Measurements from ENCODE around the gene ALX4. TPM values are rescaled to one million over a fixed set of nuclear protein-coding genes. Genes with fewer than 3 reads are reported as not detected.

Gene ALX4
- total RNA-seq, 3 donors from 2014 or later (not counting 1 experiment from before 2014, with no cell fraction given), result not detected

GRCh38 chr11:44280257-44280656, 29.7 kb downstream of the ALX4 start:
- no peak overlapping the region for H3K27ac ChIP-seq (ENCODE audit: low read length)
- intact Hi-C loops (cut with micrococcal nuclease), result no loop called here
- Mint-ChIP-seq H3K27ac (no peak overlapping the region), H3K4me1 (no peaks in the 10 kb centered on the region), H3K27me3 (ENCODE audit: low read depth in 2 of 2) (peaks cover 2 to 6% of the 10 kb centered on the region in 2 donors), H3K9me3 (no peaks in the 10 kb centered on the region), H3K4me3 (no peak overlapping the region), H3K36me3 (no peaks in the 10 kb centered on the region)
- H3K27me3 ChIP-seq (ENCODE audit: control insufficient read depth, insufficient read depth, low read length), result no peaks in the 10 kb centered on the region
- no peaks in the 10 kb centered on the region for H3K9me3 ChIP-seq (ENCODE audit: control insufficient read depth, insufficient read depth, low read length)
- no peak for TF ChIP-seq CTCF (IDR thresholded peaks at IDR 0.05)
- no peaks in the 10 kb centered on the region for H3K4me1 ChIP-seq (ENCODE audit: control insufficient read depth, insufficient read depth, low read length)
- H3K36me3 ChIP-seq (ENCODE audit: control insufficient read depth, insufficient read depth, low read length), result no peaks in the 10 kb centered on the region
- DNase-seq (no peak), ATAC-seq (no peak)
- WGBS (ENCODE audit: insufficient coverage), result 87% methylated on average over 7 of the region's 7 CpGs
- H3K4me3 ChIP-seq (ENCODE audit: low read length), result no peak overlapping the region

- WGBS (ENCODE audit: insufficient coverage), result 89% methylated on average over 6 of the region's 6 CpGs
- Mint-ChIP-seq H3K27me3 (ENCODE audit: low read depth in 2 of 2) (peaks cover 2 to 6% of the 10 kb centered on the region in 2 donors), H3K9me3 (no peaks in the 10 kb centered on the region), H3K36me3 (no peaks in the 10 kb centered on the region), H3K4me3 (no peak overlapping the region), H3K27ac (no peak overlapping the region), H3K4me1 (no peaks in the 10 kb centered on the region)
- ATAC-seq, result no peak
- intact Hi-C loops (cut with micrococcal nuclease), result no loop called here
- no peaks in the 10 kb centered on the region for H3K36me3 ChIP-seq (ENCODE audit: control insufficient read depth, insufficient read depth, low read length)
- DNase-seq, result no peak
- H3K27ac ChIP-seq (ENCODE audit: low read length), result no peak overlapping the region
- no peak for TF ChIP-seq CTCF (IDR thresholded peaks at IDR 0.05)
- no peak overlapping the region for H3K4me3 ChIP-seq (ENCODE audit: low read length)
- no peaks in the 10 kb centered on the region for H3K4me1 ChIP-seq (ENCODE audit: control insufficient read depth, insufficient read depth, low read length)
- H3K9me3 ChIP-seq (ENCODE audit: control insufficient read depth, insufficient read depth, low read length), result no peaks in the 10 kb centered on the region
- no peaks in the 10 kb centered on the region for H3K27me3 ChIP-seq (ENCODE audit: control insufficient read depth, insufficient read depth, low read length)
These were observed 30.5 kb downstream of the ALX4 start for GRCh38 chr11:44279483-44279882.

GRCh38 chr11:44277196-44278090, 32.5 kb downstream of the ALX4 start:
- no peak overlapping the region for H3K27ac Mint-ChIP-seq
- intact Hi-C loops (cut with micrococcal nuclease), result no loop called here
- Histone ChIP-seq H3K27ac (ENCODE audit: low read length) (no peak overlapping the region), H3K4me1 (ENCODE audit: control insufficient read depth, insufficient read depth, low read length) (no peaks in the 10 kb centered on the region), H3K36me3 (ENCODE audit: control insufficient read depth, insufficient read depth, low read length) (no peaks in the 10 kb centered on the region), H3K4me3 (ENCODE audit: low read length) (no peak overlapping the region), H3K9me3 (ENCODE audit: control insufficient read depth, insufficient read depth, low read length) (no peaks in the 10 kb centered on the region), H3K27me3 (ENCODE audit: control insufficient read depth, insufficient read depth, low read length) (no peaks in the 10 kb centered on the region)
- no peak for DNase-seq
- no peaks in the 10 kb centered on the region for H3K9me3 Mint-ChIP-seq
- WGBS (ENCODE audit: insufficient coverage), result 90% methylated on average over 18 of the region's 18 CpGs
- H3K4me1 Mint-ChIP-seq, result no peaks in the 10 kb centered on the region
- ATAC-seq, result no peak
- H3K36me3 Mint-ChIP-seq, result no peaks in the 10 kb centered on the region
- TF ChIP-seq CTCF (IDR thresholded peaks at IDR 0.05), result no peak
- no peak overlapping the region for H3K4me3 Mint-ChIP-seq
- H3K27me3 Mint-ChIP-seq (ENCODE audit: low read depth in 2 of 2), result peaks cover 2 to 6% of the 10 kb centered on the region in 2 donors
